Central memory CD8-positive, alpha-beta T cell (primary cell): Measurements from ENCODE around the gene SSBP3.

Experiments used
- ATAC-seq: fragments of 150-1000 bp; cut with Tn5 transposase; replicated peaks from 2 replicates; pipeline ENCODE4 v1.10.0; 2022; ENCODE audit warnings: mild to moderate bottlenecking, moderate FRiP score, moderate number of reproducible peaks; ENCODE audit not compliant: poor library complexity, severe bottlenecking; ENCODE audit errors: extremely low read depth
- DNase-seq, 2 donors: peaks; one replicate each; pipeline ENCODE4 v3.0.0; 2021; ENCODE audit warnings: low spot score in 2 of 2
- H3K27ac Mint-ChIP-seq: one replicate; pipeline ENCODE4 v1.8.0; 2022; ENCODE audit warnings: low read depth, mild to moderate bottlenecking, moderate library complexity, mixed read lengths
- H3K27me3 Mint-ChIP-seq: one replicate; pipeline ENCODE4 v1.8.0; 2022; ENCODE audit warnings: mixed read lengths
- H3K36me3 Mint-ChIP-seq: one replicate; pipeline ENCODE4 v1.8.0; 2022; ENCODE audit warnings: mild to moderate bottlenecking, moderate library complexity, mixed read lengths; ENCODE audit not compliant: insufficient read depth
- H3K4me1 Mint-ChIP-seq: one replicate; pipeline ENCODE4 v1.8.0; 2022; ENCODE audit warnings: mixed read lengths
- H3K4me3 Mint-ChIP-seq: one replicate; pipeline ENCODE4 v1.8.0; 2022; ENCODE audit warnings: mild to moderate bottlenecking, moderate library complexity, mixed read lengths
- H3K9me3 Mint-ChIP-seq: one replicate; pipeline ENCODE4 v1.8.0; 2022; ENCODE audit warnings: mixed read lengths

SSBP3 gene

DNA sequence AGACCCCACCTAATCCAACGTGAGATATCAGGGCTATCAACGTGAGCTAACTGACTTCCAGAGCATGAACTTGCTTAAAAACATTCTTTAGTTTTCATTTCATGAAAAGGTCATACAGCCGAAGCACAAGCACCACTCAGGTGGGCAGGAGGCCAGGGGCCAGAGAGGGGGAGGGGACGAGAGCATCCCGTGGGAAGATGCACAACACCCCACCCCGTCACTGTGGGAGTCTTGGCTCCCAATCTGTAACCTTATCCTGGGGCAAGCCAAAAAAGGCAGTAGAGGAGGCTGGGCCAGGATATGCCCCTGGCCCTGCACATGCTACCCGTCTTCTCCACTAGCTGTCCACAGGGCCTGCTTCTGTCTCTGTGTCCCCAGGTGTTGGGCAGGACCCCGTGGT, 31.4 kb downstream of the SSBP3 start:
- H3K4me1 Mint-ChIP-seq = peaks cover 94% of the 10 kb centered on the region
- no peak overlapping the region for H3K27ac Mint-ChIP-seq
- H3K27me3 Mint-ChIP-seq = no peaks in the 10 kb centered on the region

DNA sequence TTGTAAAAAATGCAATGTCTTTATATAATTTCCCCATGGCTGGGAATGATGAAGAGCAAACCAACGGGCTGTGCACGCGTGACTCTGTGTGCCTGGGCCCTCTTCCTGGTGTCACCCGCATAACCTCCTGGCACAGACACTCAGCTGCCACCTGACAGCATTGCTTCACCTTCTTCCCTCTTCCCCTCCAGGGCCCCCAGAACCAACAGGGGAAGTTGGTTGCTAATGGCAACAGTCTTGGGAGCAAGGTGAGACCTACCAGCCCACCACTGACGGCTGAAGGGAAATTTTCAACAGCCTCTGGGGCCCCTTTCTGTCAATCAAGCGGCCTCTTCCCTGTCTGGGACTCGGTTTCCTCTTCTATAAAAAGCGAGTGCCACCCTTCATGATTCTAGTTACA, 33.2 kb downstream of the SSBP3 start:
- Mint-ChIP-seq H3K27ac (peak overlapping the region; percentile 54), H3K4me1 (peaks cover 78% of the 10 kb centered on the region), H3K27me3 (no peaks in the 10 kb centered on the region), H3K9me3 (no peaks in the 10 kb centered on the region), H3K36me3 (peaks cover 5% of the 10 kb centered on the region), H3K4me3 (no peak overlapping the region)
- DNase-seq (no peak), ATAC-seq (no peak)

More for the DNA sequence above, 31.4 kb downstream of the SSBP3 start:
- Mint-ChIP-seq H3K36me3 (peaks cover 6% of the 10 kb centered on the region), H3K4me3 (no peak overlapping the region), H3K9me3 (no peaks in the 10 kb centered on the region)
- ATAC-seq (no peak), DNase-seq (no peak)

DNA sequence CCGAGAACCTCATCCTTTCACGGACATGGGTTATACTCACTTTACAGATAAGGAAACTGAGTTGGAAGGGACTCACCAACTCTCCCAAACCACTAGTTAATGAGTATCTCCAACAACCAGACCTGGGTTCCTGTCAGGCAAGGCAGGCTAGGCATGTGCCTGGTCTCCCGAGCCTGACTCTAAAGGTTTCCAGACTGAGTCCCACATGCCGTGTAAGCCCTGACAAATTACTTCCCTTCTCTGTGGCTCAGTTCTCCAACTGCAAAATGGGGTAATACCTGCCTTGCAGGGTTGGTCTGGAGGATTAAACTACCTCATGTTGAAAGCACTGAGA, 34.3 kb downstream of the SSBP3 start:
- DNase-seq (no peak), ATAC-seq (no peak)
- H3K36me3 Mint-ChIP-seq = peaks cover 5% of the 10 kb centered on the region
- peak overlapping the region; percentile 54 for H3K27ac Mint-ChIP-seq
- peaks cover 68% of the 10 kb centered on the region for H3K4me1 Mint-ChIP-seq
- H3K9me3 Mint-ChIP-seq = no peaks in the 10 kb centered on the region
- no peaks in the 10 kb centered on the region for H3K27me3 Mint-ChIP-seq
- H3K4me3 Mint-ChIP-seq = no peak overlapping the region

DNA sequence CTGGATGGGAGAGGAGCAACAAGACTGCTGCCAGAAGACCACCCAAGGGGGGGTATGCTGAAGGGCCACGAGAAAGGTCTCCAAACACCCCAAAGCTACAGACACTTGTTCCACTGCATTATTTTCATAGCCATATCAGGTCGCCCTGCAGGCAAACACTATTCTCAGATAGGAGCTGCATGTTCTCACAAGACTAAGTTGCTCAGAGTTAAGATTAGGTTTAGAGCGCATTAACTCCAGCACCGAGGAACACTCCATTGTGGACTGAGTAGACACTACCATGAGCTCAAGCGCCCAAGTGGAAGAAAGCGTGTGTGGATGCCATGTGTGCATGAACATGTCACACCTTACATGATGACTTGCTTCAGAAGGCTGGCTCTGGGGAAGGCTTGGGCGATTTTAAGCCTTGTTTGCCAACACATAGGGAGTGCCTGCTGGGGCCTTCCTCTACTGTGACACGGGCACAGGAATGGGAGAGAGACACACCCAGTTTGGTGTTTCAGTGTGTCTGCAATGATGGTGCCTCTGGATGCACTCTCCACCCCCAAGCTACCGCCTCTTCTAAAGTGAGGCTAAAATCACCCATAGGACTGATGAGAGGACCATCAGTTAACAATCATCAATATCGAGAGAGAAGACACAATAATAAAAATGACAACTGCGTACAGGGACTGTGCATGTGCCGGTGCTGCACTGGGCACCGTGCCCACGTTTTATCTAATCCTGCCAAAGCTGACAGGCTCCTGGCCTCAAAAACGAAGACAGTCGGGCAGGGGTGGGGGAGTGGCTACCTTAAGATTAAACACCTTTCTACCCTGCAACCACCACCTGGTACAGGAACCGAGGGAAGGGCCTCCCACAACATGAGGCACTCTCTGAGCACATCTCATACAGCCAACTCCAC, 34.9 kb downstream of the SSBP3 start:
- no peaks in the 10 kb centered on the region for H3K9me3 Mint-ChIP-seq
- no peak for DNase-seq
- ATAC-seq = no peak
- no peaks in the 10 kb centered on the region for H3K27me3 Mint-ChIP-seq
- H3K4me3 Mint-ChIP-seq = no peak overlapping the region
- peaks cover 62% of the 10 kb centered on the region for H3K4me1 Mint-ChIP-seq
- H3K36me3 Mint-ChIP-seq = peaks cover 5% of the 10 kb centered on the region
- no peak overlapping the region for H3K27ac Mint-ChIP-seq

DNA sequence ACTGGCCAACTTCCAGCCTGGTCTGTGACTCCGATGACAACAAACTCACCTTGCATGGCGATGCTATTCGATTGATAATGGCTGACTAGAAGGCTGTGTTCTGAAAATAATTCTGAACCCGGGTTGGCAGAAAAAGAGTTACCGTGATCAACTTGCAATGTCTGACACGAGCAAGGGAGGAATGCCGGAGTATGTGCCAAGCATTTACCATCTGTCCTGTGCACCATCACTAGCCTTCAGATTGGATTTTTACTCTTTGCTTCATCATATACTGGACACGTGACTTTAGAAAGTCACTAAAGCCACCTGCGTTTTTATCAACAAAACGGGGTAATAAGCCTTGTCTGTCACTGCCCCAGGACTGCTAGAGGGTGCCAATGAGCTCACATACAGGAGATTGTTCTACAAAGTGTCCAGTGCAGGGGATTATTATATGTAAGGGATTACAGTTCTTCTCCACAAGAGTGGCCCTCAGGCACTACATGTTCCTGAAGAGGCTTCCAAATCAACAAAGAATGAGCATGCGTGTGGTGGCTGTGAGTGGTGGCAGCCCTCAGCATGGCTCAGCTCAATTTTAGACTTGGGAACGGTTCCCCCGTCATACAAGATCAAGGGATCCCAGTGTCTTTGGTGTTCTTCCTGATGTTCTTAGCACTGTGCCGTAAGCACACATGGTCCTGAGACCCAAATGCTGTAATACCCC, 35.8 kb downstream of the SSBP3 start:
- Mint-ChIP-seq H3K27me3 (no peaks in the 10 kb centered on the region), H3K9me3 (no peaks in the 10 kb centered on the region), H3K4me3 (no peak overlapping the region), H3K4me1 (peaks cover 64% of the 10 kb centered on the region), H3K27ac (no peak overlapping the region), H3K36me3 (peaks cover 5% of the 10 kb centered on the region)
- ATAC-seq = no peak
- DNase-seq = no peak

DNA sequence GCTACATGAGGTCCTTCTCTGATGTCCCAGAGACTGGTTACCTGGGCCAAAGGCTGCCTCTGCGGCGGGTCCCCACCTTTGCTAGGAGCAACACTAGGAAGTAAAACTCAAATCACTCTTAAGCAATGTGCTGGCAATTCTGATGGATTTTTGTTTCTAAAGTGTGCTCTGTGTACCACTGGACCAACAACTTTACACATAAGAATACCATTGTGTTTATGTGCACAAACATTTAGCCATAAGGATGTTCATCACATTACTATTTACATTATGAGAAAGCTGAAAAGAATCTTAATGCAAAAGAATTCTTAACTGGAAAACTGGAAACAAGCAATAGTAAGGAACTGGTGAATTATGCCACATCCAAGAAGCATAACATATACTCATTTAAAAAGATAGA, 38.6 kb downstream of the SSBP3 start:
- H3K27ac Mint-ChIP-seq = no peak overlapping the region
- peaks cover 60% of the 10 kb centered on the region for H3K4me1 Mint-ChIP-seq
- H3K9me3 Mint-ChIP-seq = no peaks in the 10 kb centered on the region
- no peaks in the 10 kb centered on the region for H3K27me3 Mint-ChIP-seq
- DNase-seq (no peak), ATAC-seq (no peak)
- H3K4me3 Mint-ChIP-seq = no peak overlapping the region
- peaks cover 3% of the 10 kb centered on the region for H3K36me3 Mint-ChIP-seq

DNA sequence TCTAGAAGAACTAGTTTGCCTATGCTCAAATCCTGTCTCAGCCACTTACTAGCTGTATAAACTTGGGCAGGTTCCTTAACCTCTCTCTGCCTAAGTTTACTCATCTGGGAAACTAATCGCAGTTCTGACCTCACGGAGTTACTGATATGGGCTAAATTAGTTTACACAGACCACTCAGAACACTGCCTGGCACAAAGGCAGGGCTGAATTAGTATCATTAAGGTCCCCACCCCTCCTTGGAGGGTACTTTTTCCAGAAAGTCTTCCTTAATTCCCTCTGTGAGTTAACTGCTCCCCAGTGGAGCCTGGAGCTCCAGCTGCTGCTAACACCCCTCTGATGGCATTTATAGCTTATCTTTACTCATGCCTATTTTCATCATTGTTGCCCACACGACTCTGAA, 40.3 kb downstream of the SSBP3 start:
- Mint-ChIP-seq H3K9me3 (no peaks in the 10 kb centered on the region), H3K4me1 (peaks cover 58% of the 10 kb centered on the region), H3K27ac (no peak overlapping the region), H3K4me3 (no peak overlapping the region), H3K27me3 (no peaks in the 10 kb centered on the region), H3K36me3 (peaks cover 2% of the 10 kb centered on the region)
- no peak for DNase-seq
- no peak for ATAC-seq

DNA sequence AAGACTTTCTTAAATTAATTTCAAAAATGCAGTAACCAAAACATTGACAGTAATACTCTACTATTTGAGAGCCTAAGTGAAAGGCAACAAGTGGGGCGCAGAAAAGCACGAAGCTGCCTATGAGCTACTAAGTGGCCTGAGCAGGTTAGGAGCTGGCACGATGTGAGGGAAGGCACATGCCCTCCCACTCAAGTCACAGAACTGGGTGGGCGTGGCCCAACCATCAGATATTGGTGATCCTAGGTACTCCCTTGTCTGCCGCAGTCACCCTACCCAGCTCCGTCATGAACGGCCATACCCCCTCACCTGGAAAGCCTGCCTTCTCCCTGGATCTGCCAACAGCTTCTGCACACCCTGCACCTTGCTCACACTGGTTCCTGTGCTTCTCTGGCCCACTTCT, 40.8 kb downstream of the SSBP3 start:
- Mint-ChIP-seq H3K27ac (no peak overlapping the region), H3K4me1 (peaks cover 58% of the 10 kb centered on the region), H3K27me3 (no peaks in the 10 kb centered on the region)

DNA sequence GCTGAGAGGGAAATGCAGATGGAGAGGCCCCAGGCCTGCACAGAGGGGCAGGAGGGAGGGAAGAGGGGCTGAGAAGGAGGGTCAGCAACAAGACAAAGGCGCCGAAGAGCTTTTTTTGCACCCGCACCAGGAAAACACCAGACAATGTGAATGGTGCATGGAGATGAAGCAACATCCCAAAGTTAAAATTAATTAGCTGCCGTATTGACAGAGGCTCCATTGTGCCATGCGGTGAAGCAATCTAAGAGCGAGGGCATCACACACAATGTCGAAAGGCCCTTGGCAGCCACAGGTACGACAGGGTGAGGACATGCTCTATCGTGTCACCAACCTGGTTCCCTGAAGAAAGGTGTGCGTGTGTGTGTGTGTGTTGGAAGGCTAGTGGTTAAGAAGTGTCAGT, 41.2 kb downstream of the SSBP3 start:
- Mint-ChIP-seq H3K27me3 (no peaks in the 10 kb centered on the region), H3K4me3 (no peak overlapping the region), H3K9me3 (no peaks in the 10 kb centered on the region), H3K4me1 (peaks cover 59% of the 10 kb centered on the region), H3K27ac (peak overlapping the region; percentile 19), H3K36me3 (peaks cover 2% of the 10 kb centered on the region)
- DNase-seq (no peak), ATAC-seq (no peak)

More for the DNA sequence above, 40.8 kb downstream of the SSBP3 start:
- DNase-seq (no peak), ATAC-seq (no peak)
- Mint-ChIP-seq H3K36me3 (peaks cover 2% of the 10 kb centered on the region), H3K4me3 (no peak overlapping the region), H3K9me3 (no peaks in the 10 kb centered on the region)

DNA sequence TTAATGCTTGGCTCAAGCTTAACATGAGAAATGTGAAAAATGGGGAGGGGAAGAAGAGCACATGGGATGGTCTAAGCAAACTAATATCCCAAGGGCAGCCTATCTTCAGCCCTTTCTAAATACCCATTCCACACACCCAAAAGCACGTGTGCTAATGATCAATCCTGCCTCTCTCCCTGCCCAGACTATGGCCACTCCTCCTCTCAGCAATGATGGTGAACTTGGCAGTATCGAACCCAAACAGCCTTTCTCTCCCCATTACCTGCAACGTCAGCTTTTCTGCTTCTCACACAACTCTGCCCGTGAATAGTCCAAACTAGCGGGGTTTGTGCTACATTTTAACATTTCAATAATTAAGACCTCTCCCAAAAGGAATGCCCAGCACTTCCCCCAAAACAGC, 41.6 kb downstream of the SSBP3 start:
- ATAC-seq (no peak), DNase-seq (no peak)
- peaks cover 2% of the 10 kb centered on the region for H3K36me3 Mint-ChIP-seq
- no peaks in the 10 kb centered on the region for H3K9me3 Mint-ChIP-seq
- peak overlapping the region; percentile 19 for H3K27ac Mint-ChIP-seq
- H3K4me1 Mint-ChIP-seq = peaks cover 55% of the 10 kb centered on the region
- no peak overlapping the region for H3K4me3 Mint-ChIP-seq
- no peaks in the 10 kb centered on the region for H3K27me3 Mint-ChIP-seq

DNA sequence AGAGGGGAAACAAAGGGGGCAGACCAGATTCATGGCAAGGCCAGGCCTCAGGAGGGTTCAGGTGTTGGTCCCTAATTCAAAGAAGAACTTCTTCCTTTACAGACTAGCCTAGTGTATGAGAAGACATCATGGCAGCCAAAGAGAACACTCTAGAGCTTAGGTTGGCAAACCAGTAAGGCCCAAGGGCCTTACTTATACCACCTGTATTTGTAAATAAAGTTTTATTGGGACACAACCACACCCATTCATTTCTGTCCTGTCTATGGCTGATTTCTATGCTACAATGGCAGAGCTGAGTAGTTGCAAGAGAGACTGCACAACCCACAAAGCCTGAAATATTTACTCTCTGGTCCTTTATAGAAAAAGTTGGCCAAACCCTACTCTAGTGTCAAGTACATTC, 42.3 kb downstream of the SSBP3 start:
- no peak for ATAC-seq
- Mint-ChIP-seq H3K27ac (no peak overlapping the region), H3K27me3 (no peaks in the 10 kb centered on the region), H3K4me3 (no peak overlapping the region), H3K9me3 (no peaks in the 10 kb centered on the region), H3K36me3 (no peaks in the 10 kb centered on the region), H3K4me1 (peaks cover 55% of the 10 kb centered on the region)
- DNase-seq = no peak

DNA sequence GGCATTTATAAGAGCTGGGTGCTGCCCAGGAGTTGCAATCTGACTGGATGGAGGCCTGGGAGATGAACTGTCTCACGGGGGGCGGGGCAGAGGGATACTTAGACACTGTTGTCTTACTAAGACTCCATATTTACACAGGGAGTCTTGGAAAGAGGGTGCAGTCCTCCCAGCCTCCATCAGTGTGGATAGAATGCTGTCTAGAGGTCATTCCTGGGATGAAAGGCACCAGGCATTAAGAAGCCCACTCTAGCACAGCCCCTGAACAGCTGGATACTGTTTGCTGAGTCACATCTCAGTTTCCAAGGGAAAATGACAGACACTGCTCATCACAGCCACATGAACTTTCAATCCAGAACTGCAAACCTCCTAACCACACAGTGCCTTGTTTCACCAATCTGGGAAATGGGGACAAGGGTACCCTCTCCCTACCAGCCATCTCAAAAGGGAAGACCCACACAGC, 43.3 kb downstream of the SSBP3 start:
- H3K4me3 Mint-ChIP-seq = no peak overlapping the region
- no peak for ATAC-seq
- no peak overlapping the region for H3K27ac Mint-ChIP-seq
- H3K36me3 Mint-ChIP-seq = no peaks in the 10 kb centered on the region
- H3K9me3 Mint-ChIP-seq = no peaks in the 10 kb centered on the region
- peaks cover 62% of the 10 kb centered on the region for H3K4me1 Mint-ChIP-seq
- H3K27me3 Mint-ChIP-seq = no peaks in the 10 kb centered on the region
- DNase-seq = no peak

DNA sequence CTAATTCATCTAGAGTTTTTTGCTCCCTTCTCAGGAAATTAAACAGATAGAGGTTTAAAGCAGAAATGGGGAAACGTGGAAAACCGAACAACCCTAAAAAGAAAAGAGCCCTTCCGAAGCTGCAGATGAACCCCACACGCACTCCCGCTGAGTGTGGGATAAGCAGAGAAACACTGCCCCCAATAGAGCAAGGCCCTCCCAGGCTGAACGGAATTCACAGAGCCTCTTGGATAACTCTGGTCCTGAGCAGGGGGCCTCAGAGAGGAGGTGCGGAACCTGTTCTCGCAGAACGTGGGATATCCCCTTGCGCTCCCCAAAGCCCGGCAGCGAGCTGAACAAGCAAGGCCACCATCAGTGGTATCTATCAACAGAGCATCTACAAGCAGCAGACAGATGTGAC, 44.9 kb downstream of the SSBP3 start:
- ATAC-seq = no peak
- Mint-ChIP-seq H3K9me3 (no peaks in the 10 kb centered on the region), H3K4me3 (no peak overlapping the region), H3K27ac (no peak overlapping the region), H3K36me3 (no peaks in the 10 kb centered on the region), H3K27me3 (no peaks in the 10 kb centered on the region), H3K4me1 (peaks cover 78% of the 10 kb centered on the region)
- DNase-seq = no peak
